NCI-H2196 (cell line): ENCODE measurements around the gene ATG101.

Experiments
- DNase-seq: peaks from one replicate; lab custom pipeline; 2025; ENCODE audit not compliant: unreplicated experiment; lab: John Stamatoyannopoulos, UW

The ATG101 gene

GRCh38 chr12:52041695-52042123 is 28.1 kb upstream of the ATG101 start:
- DNase-seq = peak; percentile 87

- peak; percentile 86 for DNase-seq
Measured at GRCh38 chr12:52042706-52043385, 26.9 kb upstream of the ATG101 start.

GRCh38 chr12:52043386-52044212 is 26.2 kb upstream of the ATG101 start:
- DNase-seq = peak; percentile 86

- no peak for DNase-seq
Measured at GRCh38 chr12:52044292-52044983, 25.3 kb upstream of the ATG101 start.

GRCh38 chr12:52045794-52046199 is 24.0 kb upstream of the ATG101 start:
- no peak for DNase-seq

- no peak for DNase-seq
Measured at GRCh38 chr12:52046859-52047258, 22.9 kb upstream of the ATG101 start.

- DNase-seq = no peak
Measured at GRCh38 chr12:52049286-52049685, 20.5 kb upstream of the ATG101 start.

- no peak for DNase-seq
Measured at GRCh38 chr12:52049688-52050087, 20.1 kb upstream of the ATG101 start.

- DNase-seq = peak; percentile 56
Measured at GRCh38 chr12:52050116-52050757, 19.5 kb upstream of the ATG101 start.

GRCh38 chr12:52050758-52051541 is 18.8 kb upstream of the ATG101 start, which contains the start of gene NR4A1:
NR4A1 (plus strand) TSS chr12:52051442; CDS start chr12:52054329, 2,887 bp downstream.
- DNase-seq = peak; percentile 96

GRCh38 chr12:52052468-52053186 is 17.2 kb upstream of the ATG101 start:
- DNase-seq = peak; percentile 48

GRCh38 chr12:52053536-52054209 is 16.1 kb upstream of the ATG101 start:
- no peak for DNase-seq

- no peak for DNase-seq
Measured at GRCh38 chr12:52054231-52054832, 15.4 kb upstream of the ATG101 start.

GRCh38 chr12:52054833-52055730 is 14.7 kb upstream of the ATG101 start:
- no peak for DNase-seq

- no peak for DNase-seq
Measured at GRCh38 chr12:52055731-52056711, 13.8 kb upstream of the ATG101 start.

GRCh38 chr12:52056801-52057637 is 12.8 kb upstream of the ATG101 start:
- DNase-seq = no peak
